HG03280 (cell line): ENCODE measurements around the gene MESP2.

Experiments
- ATAC-seq: cut with Tn5 transposase; IDR thresholded peaks from one replicate; pipeline ENCODE4 v1.9.1; 2021; ENCODE audit warnings: mild to moderate bottlenecking, moderate library complexity; ENCODE audit not compliant: unreplicated experiment

The MESP2 gene

DNA sequence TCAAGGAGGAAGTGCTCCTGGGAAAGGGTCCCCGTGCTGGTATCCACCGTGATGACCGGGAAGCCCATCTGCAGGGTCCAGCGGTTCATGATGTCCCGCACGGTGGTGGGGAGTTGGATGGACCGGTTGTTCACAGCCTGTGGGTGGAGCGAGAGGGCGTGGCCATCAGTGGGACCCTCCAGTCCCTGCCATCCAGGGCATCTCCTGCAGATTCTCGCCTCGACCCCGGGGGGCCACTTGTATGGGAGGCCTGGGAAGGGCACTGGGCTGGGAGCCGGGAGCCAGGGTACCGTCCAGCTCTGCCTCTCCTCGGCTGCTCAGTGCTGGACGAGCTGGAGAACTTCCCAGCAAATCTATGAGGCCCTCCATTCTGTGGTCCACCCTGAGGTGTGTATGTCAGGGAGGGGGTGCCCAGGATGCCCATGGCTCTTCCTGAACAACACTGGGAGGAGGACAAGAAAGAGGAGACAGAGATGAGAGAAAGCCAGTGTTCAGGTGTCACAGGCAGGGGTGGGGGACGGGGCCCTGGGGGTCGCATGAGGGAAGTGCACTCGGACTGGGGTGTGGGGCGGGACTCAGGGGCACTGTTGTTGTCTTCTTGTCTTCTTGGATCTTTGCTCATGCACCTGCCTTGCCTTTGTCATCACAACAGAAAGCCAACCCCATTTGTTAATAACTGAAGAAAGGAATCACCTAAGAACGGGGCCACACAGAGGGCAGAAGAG is 25.5 kb downstream of the MESP2 start:
- ATAC-seq = no peak

DNA sequence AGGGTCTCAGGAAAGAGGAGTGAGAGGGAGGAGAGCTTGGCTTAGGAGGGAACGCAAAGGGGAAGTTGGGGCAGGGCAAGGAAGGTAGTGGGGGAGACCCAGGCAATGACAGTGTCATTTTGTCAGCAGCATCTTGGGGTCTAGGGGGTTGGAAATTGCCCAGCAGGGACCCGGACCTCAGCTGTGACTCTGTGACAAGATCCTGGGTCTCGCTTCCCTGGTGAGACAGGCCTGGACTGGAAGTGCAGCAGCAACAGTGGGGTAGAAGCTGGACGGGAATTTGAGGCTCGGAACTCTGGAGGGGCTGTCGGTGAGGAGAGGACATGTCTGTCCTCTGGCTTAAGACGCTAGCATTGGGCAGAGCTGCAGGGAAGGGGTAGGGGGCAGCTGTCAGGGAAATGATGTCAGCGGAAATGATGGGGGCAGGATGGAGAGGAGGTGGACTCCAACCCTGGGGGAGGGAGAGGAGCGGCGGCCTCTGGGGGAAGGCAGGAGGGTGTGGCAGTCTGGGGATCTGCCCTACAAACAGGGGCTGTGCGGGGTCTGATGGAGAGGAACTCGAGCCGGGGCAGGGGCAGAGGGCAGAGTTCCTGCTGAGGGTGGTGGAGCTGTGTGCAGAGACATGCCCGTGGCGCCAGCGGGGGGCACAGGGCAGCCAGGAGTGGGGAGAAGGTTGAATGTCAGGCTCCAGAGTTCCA is 26.2 kb downstream of the MESP2 start:
- ATAC-seq = no peak

DNA sequence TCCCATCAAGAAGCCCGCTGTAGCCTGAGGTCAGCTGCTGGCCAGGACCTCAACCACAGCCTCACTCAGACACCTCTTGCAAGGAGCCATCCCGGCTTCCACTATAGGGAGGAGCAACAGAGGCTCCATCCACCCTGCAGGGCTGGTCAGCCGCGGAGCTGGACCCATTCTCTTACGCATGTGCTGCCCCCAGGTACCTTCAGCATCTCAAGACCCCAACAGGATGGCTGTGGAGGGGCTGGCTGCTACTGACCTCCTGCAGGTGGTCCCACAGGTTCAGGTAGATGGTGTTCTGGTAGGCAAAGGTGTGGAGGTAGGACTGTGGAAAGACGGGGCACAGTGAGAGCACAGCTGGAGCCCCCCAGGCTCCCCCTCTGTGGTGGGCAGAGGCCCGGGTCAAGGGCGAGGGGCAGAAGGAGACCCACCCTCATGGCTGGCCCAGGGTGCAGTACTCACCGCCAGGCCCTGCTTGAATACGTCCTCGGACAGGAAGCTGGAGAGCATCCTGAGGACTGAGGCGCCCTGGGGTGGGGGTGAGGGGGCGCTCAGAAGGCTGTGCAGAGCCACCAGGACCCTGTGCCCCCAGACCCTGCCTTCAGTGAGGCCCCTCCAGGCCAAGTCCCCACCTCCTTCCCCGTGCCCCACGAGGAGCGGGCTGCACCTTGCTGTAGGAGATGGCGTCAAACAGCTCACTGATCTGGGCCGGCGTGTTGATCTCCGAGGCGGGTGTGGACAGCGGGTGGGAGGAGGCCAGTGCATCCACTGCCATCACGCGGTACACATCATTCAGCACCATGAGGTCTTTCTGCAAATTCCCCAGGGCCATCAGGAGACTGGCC is 27.1 kb downstream of the MESP2 start:
- ATAC-seq = no peak

DNA sequence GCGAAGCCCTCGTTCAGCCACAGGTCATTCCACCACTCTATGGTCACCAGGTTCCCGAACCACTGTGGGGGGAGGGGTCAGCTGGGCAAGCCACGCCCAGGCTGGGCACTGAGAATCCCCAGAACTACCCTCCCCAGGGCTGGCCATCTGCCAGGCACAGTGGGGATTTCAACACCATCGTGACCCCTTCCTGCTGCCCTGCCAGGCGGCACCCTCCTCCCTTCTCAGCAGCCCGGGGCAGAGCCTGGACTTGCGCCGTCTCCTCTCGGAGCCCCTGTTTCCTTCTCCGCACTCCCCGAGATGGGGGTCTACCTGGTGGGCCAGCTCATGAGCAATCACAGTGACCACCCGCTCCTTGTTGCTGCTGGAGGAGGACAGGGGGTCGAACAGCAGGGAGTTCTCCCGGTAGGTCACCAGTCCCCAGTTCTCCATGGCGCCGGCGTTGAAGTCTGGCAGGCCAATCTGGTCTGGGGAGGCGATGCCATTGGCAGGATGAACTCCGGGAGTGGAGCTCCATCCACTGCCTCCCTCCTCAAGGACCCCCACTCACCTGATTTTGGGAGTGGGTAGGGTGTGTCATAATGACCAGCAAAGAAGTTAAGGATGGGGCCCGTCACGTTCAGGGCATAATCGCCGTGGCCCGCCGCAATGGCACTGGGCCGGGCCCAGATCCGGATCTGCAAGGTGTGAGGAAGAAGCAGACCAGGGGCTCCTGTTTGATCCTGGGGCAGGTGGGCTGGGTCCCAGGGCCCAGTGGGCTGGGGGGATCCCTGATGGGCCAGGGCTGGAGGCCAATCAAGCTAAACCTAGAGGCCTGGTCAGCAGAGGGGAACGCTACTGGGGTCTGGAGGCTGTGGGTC is 28.0 kb downstream of the MESP2 start:
- ATAC-seq = no peak

DNA sequence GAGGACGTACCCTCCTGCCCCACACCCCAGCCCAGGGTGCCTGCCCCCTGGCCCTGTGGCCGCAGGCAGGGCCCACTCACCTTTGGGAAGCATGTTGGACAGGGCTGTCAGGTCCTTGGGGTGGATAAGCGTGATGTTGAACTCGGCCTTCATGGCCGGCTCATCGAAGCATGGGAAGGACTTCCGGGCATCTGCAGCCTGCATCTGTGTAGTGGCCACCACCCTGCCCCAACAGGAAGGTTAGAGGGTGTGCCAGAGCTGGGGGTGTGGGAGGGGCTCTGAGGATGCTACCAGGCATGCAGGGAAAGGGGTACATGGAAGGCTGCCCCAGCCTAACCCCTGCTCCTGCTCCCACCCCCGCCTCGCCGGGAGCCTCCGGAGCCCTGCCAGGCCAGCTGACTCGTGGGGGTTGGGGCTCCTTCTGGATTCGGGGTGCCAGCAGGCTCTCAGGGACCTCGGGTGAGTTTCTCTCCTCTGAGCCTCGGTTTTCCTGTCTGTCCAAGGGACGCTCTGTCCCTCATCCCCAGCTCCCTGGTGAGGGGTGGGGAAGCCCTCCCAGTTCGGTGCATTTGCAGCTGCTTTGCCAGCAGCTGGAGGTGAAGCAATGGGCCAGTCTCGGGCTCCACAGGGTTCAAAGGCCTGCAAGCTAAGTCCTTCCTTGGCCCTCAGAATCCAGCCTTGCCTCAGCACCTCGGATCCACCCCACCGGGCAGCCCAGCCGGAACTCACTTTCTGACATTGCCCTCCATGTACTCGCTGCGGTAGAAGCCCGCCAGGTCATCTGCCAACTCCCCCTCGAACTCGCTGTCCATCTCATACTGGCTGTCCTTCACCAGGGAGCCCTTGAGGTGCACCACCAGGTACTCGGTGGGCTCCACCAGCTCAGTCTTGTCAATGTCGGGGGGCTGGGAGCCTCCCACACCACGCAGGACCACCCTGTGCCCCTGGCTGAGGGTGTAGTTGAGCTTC is 29.4 kb downstream of the MESP2 start:
- ATAC-seq = no peak

DNA sequence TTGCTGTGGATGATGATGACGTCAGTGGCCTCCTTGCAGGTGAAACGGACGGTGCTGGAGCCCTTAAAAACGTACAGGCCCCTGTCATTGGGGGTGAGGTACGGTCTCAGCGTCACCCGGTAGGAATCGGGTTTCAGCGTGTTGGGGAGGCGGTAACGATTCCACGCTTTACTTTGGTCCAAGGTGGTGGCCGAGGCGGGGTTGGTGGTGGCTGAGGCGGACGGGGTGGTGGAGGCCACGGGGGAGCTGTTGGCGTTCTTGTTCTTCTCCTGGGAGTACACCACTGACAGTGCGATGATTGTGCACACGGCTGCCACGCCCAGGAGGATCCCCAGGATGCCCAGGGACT is 30.1 kb downstream of the MESP2 start:
- ATAC-seq = no peak

DNA sequence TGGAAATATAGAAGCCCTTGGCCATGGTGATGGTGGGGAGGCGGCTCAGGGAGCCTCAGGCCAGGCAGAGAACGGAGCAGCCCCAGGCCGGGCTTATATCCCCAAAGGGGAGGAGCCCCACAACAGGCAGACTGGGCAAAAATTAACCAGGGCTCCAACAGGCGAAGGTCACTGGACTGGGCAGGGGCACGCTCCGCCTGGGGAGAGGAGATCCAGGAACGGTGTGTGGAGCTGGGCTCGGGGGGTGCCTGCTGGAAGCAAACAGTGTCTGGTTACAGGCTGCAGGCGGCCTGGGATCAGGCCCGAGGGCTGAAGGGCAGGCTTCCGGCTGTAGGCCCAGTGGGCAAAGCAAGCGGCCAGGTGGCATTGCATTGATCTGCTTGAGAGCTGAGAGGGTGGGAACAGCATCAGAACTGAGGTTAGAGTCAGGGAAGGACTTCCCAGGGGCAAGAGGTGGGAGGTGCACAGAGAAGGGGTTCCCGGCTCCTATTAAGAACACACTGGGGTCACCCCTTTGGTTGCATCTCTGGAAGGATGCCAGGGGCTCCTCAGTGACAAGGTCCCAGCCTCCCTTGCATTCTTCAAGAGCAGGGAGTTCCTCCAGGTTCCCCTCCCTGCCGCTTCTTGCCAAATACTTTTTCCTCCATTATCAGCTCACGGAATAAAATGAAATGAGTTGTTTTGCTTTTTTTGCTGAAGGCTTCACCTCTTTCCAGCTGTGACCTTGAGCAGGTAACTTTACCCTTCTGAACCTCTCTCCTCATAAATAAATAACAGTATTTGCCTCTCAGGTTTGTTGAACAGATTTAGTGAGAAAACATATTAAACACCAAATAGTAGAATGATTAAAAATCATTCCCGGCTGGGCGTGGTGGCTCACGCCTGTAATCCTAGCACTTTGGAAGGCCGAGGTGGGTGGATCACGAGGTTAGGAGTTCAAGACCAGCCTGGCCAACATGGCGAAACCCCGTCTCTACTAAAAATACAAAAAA is 30.7 kb downstream of the MESP2 start:
- no peak for ATAC-seq

DNA sequence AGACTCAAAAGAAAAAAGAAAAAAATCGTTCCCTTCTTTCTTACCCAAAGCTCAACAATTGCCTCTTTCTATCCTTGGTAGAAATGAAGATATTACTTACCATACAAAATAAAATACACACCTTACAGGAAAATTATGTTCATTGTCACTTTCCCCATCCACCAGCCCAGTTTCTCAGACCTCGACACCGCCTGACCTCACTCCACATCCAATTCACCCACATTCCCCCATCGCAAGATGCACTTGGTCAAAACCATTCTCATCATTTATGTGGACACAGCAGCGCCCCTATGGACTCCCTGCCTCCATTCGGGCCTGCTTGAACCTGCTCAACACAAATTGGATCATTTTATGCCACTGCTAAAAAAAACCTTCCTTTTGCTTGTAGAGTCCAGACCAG is 31.6 kb downstream of the MESP2 start:
- no peak for ATAC-seq

DNA sequence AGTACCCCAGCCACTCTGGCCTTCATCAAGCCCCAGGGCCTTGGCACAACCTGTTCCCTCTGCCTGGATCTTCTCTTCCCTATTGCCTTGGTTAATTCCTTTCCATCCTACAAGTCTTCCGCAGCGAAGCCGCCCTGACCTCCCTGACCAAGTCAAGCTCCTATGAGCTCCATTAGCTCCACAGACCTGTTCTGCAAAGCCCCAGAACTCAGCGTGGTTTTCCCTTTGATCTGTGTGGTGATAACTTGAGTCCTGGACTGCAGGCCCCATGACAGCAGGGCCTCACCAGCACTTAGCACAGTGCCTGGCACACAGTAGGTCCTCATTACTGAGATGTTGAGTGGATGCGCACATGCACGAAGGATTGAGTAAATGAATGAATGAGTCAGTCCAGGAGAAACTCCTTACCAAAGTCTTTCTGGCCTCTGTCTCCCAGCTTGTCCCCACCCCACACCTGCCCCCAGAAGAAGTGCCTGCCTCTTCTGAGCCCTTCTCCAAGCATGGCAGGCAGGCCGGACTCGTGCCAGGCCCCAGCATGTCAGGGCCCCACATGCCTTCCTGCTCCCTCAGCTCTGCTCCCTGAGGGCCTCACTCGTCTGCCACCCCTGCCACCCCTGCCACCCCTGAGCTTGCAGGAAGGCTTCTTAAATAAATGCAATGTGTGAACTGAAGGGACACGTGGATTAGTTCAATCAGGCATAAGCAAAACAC is 32.2 kb downstream of the MESP2 start:
- no peak for ATAC-seq

DNA sequence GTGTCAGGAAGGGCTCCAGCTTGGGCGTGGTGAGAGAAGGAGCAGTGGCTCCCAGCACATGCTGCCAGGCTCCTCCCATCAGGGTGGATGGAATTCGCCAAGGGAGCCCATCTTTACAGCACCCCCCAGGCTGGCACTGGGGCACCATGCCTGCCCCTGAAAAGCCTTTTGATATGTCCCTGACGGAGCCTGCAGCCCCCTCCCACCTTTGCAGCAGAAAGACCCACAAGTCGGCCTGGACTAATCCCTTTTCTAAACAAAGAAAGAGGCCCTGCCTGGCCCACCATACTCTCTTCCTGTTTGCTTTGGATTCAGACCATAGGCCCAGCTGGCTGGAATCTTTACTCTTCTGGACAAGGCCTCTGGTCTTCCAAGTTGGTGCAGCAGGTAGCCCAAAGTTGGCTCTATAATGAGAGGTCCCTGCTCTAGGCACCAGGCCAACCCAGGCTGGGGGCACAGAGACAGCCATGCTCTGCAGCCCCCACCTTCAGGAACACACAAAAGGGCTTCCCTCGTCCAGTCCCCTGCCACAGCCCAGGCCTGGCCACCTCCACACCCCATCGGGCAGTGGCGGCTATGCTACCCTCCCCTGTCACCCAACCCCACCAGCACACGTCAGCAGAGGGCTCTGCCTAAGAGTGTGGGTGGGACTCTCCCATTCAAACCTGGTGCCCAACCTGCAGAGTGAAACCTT is 33.1 kb downstream of the MESP2 start:
- no peak for ATAC-seq

DNA sequence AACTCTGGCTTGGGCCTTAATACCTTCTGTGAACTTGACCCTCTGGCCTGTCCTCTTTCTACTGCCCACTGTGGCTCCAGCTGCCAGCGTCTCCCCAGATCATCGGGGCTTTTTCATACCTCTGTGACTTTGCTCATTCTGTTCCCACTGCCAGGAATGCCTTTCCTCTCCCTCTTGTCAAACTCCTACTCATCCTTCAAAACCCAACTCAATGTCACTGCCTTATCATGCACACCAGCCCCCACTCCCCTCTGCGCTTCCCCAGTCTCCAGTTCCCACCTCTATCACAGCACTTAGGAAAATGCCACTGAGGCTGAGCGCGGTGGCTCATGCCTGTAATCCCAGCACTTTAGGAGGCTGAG is 33.6 kb downstream of the MESP2 start:
- no peak for ATAC-seq

DNA sequence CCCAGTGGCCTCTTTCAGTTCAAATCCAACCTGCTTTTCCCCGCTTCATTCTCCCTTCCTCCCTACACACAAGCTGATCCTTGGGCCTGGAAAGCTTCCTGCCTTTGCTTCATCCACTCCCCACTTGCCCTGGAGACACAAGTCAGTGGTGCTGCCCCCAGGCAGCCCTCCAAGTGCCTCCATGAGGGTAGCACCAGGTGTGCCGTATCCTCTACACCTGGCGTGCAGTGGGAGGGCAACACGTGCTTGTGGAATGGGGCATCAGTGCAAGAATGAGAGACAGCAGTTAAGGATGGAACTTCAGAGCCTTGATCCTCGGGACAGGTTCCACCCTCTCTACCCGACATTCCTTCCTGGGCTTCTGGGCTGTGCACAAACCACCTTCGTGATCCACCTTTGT is 34.7 kb downstream of the MESP2 start:
- ATAC-seq = no peak

DNA sequence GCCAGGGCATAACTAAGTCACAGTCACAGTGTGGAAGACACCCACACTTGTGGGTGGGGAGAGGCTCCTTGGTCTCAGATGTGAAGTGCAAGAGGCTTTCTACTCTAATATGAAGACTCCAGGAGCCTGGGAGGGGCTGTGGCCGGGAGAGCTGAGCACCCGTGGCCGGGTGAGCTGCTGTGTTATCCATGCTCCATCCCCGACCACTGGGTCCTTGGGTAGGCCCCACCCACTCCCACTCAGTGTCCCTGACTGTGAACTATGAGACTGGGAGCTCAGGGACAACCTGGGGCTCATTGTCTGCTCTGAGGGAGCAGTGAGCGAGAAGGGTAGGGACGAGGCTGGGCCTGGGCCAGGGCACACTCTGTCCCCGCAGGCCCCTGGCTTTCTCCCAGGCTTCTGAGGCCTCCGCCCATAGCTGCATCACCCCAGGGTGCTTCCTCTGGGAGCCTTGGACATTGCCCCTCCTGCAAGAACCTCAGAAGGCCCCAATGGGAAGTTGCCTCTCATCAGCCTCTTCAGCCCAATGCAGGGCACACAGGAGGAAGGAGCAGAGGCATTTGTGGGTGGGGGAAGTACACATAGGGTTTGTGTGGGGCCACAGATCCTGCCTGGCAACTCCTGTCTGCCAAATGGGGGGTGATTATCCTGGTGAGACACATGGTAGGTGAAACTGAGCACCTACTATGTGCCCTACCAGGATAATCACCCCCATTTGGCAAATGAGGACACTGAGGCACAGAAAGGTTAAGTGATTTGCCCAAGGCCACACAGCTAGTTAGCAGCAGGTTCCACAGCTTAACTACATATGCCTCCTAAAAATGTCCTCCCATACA is 36.1 kb downstream of the MESP2 start:
- no peak for ATAC-seq

DNA sequence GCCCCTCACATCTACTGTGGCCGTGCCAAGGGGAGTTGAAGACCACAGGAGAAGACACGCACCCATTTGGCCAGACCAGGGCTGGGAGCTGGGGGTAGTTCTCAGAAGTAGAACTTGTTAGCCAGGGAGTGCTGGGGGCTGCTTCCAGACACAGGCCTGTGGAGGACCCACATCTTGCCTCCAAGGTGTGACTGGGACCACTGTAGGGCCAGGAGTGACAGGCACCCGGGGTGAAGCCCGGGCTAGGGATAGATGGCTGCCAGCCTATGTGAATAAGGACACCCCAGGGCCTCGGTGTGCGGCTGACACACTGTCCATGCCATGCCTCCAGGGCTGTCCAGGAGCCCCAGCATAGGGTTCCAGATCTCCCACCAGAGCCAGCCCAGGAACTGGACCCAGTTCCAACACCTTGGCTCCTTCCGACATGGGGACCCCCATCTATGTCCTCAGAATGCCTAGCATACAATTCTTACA is 36.8 kb downstream of the MESP2 start:
- no peak for ATAC-seq

DNA sequence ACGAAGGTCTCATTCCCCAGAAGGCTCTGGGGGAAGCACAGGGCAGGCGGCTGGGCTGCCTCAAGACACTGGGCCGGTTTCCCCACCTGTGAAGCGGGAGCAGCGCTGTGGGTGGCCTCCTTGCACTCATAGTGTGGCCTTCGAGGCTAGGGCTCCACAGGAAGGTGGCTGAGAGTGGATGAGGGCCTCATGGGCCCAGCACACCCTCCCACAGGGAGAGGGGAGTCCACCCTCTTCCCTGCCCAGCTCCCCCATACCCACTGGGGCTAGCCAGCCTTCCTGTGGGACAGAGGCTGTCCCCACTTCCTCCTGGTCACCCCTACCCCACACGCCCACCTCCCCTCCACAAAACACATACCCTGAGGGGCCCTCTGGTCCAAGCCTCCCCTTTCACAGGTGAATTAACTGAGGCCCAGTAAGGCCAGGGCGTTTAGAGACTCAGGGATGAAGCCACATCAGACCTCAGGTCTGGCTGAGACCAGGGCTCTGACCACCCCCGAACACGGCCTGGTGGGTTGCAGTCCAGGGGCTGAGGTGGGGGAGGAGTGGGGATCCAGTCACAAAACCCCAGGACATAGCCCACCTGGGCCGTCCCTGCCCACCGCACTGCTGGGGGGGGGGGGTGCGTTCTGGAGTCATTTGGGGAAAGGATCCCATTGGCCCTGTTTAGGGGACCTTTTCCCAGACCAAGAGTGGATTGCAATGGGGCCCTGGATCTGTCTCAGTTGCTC is 37.4 kb downstream of the MESP2 start:
- no peak for ATAC-seq
